GM08714 (cell line): ENCODE data around the gene GRK1.

Experiments used
- H3K4me3 ChIP-seq: fragments of 200-500 bp; sonication (Bioruptor generic); 2 replicates; pipeline ENCODE4 v1.5.1; 2014; ENCODE audit warnings: mild to moderate bottlenecking, low read length, inconsistent platforms
- ZNF274 ChIP-seq: IDR thresholded peaks from 2 replicates; pipeline ENCODE4 v1.6.1; 2012; ENCODE audit warnings: mild to moderate bottlenecking, low read depth, low read length

The GRK1 gene

DNA sequence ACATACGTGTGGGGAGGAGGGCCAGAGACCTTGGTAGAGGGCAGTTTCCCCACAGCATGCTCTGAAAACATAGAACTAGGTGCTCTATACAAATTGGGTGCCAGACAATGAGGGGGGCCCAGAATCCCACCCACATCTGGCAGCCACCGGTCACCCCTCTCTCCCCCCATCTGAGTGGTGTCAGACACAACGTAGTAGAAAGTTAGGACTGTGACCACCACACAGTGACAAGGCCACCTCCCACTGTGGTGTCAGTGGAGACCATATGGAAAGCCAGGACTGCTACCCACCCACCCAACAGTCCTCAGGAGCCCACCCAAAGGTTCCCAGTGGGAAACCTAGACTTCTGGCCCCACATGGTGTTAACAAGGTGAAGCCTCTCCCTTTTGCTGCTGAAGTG lies 7.0 kb upstream of the GRK1 start:
- no peak overlapping the region for H3K4me3 ChIP-seq
- TF ChIP-seq ZNF274 = no peak

DNA sequence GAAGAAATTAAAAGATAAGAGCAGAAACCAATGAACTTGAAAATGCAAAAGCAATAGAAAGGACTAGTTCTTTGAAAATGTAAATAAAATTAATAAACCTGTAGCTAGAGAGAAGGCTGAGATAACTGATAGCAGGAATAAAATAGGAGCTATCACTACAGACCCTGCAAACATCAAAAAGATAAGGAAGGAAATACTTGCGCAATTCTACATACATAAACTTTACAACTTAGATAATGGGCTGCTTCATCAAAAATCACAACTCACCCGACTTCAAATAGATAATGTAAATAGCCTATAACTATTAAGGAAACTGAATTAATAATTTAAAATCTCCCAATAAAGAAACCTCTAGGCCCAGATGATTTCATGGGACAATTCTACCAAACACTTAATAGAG lies 5.5 kb upstream of the GRK1 start:
- no peak for TF ChIP-seq ZNF274
- no peak overlapping the region for H3K4me3 ChIP-seq

DNA sequence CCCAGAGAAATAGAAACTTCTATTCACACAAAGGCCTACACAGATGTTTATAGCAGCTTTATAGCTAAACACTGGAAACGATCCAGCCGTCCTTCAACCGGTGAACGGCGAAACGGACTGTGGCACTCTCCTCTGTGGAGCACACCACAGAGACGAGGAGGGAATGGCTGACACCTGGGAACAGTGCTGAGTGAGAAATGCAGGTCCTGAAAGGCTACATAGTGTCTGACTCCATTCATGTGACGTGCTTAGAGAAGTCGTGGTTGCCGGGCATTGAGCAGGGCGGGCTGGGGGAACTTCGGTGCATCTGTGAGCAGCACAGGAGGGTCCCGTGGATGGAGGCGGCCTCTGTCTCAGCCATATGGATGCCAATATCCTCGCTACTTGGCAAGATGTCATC lies 3.1 kb upstream of the GRK1 start:
- H3K4me3 ChIP-seq = no peak overlapping the region
- TF ChIP-seq ZNF274 = no peak

DNA sequence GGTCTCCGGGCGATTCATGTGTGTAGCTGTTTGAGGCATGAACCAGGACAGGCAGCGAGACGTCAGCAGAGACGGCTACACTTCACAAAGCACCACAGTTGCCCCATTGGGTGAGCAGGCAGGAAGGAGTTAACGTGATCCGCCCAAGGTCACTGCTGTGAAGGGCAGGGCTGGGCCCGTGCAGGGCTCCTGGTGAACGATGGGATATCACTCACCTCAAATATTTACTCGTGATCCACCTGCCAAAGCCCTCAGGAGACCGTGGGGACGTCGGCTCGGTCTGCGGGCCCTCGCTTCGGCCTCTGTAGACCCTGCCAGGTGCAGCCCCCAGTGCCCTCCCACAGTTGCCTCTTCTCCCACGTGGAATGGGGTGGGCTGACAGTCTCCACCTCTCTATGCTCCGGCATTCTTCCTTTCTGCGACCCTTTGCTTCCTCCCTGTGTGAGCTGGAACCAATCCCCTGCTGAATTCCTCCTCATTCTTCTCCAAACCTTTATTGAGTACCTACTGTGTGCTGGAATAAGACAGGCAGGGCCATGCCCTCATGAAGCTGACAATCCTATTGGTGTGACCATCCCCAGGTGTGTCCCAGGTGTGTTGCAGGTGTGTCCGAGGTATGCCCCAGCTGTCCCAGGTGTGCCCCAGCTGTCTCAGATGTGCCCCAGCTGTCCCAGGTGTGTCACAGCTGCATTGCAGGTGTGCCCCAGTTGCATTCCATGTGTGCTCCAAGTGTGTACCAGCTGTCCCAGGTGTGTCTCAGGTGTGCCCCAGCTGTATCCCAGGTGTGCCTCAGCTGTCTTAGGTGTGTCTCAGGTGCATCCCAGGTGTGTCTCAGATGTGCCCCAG lies 2.0 kb upstream of the GRK1 start:
- H3K4me3 ChIP-seq = no peak overlapping the region
- no peak for TF ChIP-seq ZNF274

DNA sequence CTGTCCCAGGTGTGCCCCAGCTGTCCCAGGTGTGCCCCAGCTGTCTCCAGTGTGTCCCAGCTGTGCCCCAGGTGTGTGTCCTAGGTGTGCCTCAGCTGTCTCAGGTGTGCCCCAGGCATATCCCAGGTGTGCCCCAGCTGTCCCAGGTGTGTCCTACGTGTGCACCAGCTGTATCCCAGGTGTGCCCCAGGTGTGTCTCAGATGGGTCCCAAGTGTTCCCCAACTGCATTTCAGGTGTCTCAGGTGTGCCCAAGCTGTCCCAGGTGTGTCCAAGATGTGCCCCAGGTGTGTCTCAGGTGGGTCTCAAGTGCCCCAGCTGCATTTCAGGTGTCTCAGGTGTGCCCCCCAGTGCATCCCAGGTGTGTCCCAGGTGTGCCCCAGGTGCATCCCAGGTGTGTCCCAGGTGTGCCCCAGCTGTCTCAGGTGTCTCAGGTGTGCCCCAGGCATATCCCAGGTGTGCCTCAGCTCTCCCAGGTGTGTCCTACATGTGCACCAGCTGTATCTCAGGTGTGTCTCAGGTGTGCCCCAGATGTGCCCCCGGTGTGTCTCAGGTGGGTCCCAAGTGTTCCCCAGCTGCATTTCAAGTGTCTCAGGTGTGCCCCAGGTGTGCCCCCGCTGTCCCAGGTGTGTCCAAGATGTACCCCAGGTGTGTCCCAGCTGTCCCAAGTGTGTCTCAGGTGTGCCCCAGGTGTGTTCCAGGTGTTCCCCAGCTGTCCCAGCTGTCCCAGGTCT lies 1.3 kb upstream of the GRK1 start:
- no peak for TF ChIP-seq ZNF274
- no peak overlapping the region for H3K4me3 ChIP-seq

DNA sequence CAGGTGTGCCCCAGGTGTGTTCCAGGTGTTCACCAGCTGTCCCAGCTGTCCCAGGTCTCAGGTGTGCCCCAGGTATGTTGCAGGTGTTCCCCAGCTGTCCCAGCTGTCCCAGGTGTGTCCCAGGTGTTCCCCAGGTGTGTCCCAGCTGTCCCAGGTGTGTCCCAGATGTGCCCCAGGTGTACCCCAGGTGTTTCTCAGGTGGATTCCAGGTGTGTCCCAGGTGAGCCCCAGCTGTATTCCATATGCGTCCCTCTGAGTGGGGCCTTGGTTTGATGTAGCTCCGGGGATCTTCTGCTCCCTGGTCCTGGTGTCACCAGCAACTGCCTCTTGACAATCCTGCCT lies 719 bp upstream of the GRK1 start:
- TF ChIP-seq ZNF274 = no peak
- no peak overlapping the region for H3K4me3 ChIP-seq

DNA sequence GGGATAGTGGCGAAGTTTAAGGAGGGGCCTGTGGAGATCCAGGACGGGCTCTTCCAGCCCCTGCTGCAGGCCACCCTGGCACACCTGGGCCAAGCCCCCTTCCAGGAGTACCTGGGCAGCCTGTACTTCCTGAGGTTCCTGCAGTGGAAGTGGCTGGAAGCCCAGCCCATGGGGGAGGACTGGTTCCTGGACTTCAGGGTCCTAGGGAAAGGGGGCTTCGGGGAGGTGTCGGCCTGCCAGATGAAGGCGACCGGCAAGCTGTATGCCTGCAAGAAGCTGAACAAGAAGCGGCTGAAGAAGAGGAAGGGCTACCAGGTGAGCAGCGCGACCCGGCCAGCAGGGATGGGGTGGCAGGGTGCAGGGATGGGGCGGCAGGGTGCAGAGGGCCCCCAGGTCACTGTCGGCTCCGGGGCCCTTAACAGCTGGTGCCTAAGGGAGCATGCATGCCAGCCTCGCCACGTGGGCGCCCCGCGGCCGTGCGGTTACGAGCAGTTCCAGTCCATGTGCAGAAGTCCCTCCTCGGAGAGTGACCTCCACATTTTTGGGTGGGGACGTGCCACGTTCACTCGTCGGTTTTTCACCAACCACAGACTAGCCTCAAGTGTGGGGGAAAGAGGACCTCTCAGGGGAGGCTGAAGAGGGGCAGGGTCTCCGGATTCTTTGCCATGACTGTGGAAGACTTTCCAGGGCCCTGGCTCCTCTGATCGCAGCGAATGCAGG lies 912 bp downstream of the GRK1 start:
- TF ChIP-seq ZNF274 = no peak
- H3K4me3 ChIP-seq = no peak overlapping the region

DNA sequence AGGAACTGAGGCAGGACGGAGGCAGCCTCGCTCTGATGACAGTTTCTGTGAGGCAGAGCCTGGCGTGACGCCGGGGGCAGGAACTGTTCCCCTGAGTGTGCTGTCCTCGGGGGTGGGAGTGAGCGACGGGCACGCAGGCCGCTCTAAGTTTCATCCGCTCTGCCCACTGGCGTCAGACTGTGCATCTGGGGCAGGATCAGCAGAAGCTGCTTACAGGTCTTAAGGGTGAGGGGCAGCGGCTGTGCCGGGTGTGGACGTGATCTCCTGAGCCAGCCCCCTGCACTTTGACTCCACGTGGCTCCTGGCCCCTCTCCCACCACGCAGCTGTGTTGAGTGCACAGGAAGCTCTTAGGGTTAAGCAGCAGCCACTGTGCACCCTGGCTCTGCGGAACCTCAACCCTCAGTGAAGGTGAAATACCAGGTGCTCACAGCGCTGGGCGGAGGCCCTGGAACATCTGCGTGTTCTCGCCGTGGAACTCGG lies 1.5 kb downstream of the GRK1 start:
- no peak overlapping the region for H3K4me3 ChIP-seq
- TF ChIP-seq ZNF274 = no peak

DNA sequence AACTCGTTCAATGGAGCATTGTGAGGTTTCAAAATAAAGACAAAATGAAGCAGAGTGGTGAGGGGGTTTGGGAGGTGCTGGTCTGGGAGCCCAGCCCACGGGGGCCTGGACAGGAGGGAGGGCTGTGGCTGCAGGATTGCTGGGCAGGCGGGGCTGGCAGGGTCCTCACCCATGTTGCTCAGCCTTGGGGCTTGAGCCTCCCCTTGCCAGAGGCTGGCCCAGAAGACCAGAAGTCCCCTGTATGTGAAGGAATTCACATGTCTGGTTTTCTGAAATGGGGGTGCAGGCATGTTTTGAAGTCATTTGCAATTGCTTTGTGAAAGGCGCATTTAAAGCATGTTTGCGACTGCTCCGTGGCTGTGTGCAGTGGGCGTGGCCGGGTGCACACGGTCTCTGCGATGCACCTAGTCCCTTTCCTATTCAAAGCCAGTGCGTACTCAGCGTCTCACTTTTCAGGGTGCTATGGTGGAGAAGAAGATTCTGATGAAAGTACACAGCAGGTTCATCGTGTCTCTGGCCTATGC lies 2.3 kb downstream of the GRK1 start:
- no peak for TF ChIP-seq ZNF274

DNA sequence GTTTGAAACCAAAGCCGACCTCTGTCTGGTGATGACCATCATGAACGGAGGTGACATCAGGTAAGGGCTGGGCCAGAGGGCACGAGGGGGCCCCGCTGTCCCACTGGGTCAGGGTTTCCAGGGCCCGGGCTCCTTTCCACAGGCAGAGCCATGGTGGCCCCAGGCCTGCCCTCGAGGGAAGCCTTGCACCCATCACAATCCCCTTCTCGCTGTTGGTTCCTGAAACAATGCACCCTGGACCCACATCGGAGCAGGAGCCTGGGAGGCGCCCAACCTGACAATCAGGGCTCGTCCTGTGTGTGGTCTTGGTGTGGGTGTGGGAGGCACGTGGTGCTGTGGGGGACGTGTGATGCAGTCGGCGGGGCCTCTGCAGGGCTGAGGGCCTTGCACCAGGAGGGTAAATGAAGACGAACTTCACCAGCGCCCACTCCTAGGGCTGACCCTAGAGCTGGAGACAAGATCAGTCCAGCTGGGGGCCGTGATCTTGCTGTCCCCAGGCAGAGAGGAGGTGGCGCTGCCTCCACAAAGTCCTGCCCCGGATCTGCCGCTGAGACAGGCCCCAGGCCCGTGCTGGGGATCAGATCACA lies 2.8 kb downstream of the GRK1 start:
- TF ChIP-seq ZNF274 = no peak
- H3K4me3 ChIP-seq = no peak overlapping the region

More for the DNA sequence above, 2.3 kb downstream of the GRK1 start:
- H3K4me3 ChIP-seq = no peak overlapping the region

DNA sequence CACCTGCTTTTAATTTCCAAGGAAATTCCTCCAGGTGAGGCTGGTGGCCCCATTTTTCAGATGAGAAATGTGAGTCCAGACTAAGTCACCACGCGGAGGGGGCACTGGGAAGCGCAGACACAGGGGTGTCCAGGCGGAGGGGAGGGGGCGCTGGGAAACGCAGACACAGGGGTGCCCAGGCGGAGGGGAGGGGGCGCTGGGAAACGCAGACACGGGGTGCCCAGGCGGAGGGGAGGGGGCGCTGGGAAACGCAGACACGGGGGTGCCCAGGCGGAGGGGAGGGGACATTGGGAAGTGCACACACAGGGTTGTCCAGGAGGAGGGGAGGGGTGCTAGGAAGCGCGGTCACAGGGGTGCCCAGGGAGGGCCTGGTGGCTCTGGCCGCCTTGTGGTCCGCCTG lies 3.5 kb downstream of the GRK1 start:
- H3K4me3 ChIP-seq = no peak overlapping the region
- no peak for TF ChIP-seq ZNF274

DNA sequence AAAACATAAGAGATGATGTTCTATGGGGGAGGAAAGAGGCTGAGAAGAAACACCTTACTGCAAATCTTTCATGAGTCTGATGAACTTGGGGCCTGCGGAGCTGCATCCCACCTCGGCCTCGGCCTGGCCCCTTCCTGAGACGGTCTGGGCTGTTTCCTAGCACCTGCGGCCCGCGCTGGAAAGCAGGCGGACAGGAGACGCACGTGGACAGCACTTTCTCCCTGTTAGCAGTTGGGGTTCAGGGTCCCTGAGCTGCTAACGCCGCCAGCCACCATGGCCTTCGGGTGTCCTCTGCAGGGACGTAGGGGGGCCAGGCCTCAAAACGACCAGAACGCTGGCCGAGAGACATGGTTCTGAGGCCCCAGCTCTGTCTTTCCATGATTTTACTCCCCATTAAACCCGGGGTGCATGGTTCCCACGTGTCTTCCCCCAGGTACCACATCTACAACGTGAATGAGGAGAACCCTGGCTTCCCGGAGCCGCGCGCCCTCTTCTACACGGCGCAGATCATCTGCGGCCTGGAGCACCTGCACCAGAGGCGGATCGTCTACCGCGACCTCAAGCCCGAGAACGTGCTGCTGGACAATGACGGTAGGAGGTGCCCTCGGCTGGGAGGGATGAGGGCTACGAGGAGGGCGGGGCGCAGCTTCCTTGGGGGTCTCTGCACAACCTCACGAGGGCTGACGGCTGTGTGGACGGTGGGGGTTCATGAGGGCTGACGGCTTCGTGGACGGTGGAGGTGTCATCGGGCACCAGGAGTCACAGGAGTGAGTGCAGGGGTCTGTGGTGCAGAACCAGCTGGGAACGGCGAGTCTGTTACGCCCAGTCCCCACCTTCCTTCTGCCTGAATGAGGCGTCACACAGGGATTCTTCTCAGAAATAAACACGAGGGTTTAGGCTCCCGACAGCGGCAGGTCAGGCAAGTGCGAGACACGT lies 4.3 kb downstream of the GRK1 start:
- H3K4me3 ChIP-seq = no peak overlapping the region
- TF ChIP-seq ZNF274 = no peak

DNA sequence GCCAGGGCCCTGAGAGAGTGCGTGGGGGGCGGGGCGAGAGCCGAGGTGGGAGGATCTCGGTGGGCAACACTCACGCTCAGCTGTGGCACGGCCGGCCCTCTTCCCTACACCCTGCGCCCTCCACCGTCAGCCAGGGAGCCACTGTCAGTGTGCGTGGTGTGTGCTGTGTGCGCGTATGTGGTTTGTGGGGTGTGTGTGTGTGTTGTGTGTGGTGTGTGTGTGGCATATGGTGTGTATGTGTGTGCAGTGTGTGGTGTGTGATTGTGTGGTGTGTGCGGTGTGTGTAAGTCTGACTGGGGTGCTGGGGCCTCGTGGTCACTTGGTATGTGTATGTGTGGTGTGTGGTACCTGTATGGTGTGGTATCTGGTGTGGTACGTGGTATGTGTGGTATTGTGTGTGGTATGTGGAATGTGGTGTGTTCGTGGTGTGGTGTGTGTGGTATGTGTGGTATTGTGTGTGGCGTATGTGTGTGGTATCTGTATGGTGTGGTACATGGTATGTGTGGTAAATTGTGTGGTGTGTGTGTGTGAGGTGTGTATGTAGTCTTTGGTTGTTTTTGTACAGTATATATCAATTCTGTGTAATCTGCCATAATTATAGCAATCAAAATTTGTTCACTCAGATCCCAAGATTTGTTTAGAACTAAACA lies 5.1 kb downstream of the GRK1 start:
- no peak overlapping the region for H3K4me3 ChIP-seq
- TF ChIP-seq ZNF274 = no peak
